Astrocyte (in vitro differentiated cells and primary cell): Measurements from ENCODE around the gene STPG3. TPM values are rescaled to one million over a fixed set of nuclear protein-coding genes. Genes with fewer than 3 reads are reported as not detected.

Experiments
- DNase-seq: peaks from one replicate; pipeline ENCODE4 v3.0.0-alpha.2; 2010; ENCODE audit warnings: low read depth
- FAIRE-seq: peaks from 2 replicates; lab custom pipeline; 2011; peaks lifted over from hg19 to GRCh38; lab: Jason Lieb, UNC
- H2AFZ ChIP-seq: 2 replicates; pipeline ENCODE4 v1.6.0; 2012; ENCODE audit warnings: low read depth, low read length, inconsistent platforms
- H3K27ac ChIP-seq: 2 replicates; pipeline ENCODE4 v1.5.1; 2011; ENCODE audit warnings: low read depth, low read length, inconsistent platforms
- H3K27me3 ChIP-seq: 2 replicates; pipeline ENCODE4 v1.6.0; 2011; ENCODE audit warnings: low read length, inconsistent platforms; ENCODE audit not compliant: insufficient read depth
- H3K36me3 ChIP-seq: 2 replicates; pipeline ENCODE4 v1.5.1; 2011; ENCODE audit warnings: low read length, inconsistent platforms; ENCODE audit not compliant: insufficient read depth
- H3K4me1 ChIP-seq: 2 replicates; pipeline ENCODE4 v1.5.1; 2011; ENCODE audit warnings: low read length, inconsistent platforms; ENCODE audit not compliant: insufficient read depth
- H3K4me2 ChIP-seq: 2 replicates; pipeline ENCODE4 v1.6.0; 2012; ENCODE audit warnings: low read length, inconsistent platforms
- H3K4me3 ChIP-seq: 2 replicates; pipeline ENCODE4 v1.5.1; 2011; ENCODE audit warnings: low read depth, mild to moderate bottlenecking, low read length, inconsistent platforms; ENCODE audit not compliant: insufficient read depth
- H3K79me2 ChIP-seq: 2 replicates; pipeline ENCODE4 v1.6.0; 2012; ENCODE audit warnings: mild to moderate bottlenecking, low read length, inconsistent platforms; ENCODE audit not compliant: insufficient read depth
- H3K9ac ChIP-seq: 2 replicates; pipeline ENCODE4 v1.6.0; 2012; ENCODE audit warnings: mild to moderate bottlenecking, low read length, inconsistent platforms
- H3K9me3 ChIP-seq: 2 replicates; pipeline ENCODE4 v1.5.1; 2012; ENCODE audit warnings: low read depth, mild to moderate bottlenecking, low read length, inconsistent platforms; ENCODE audit not compliant: insufficient read depth
- H4K20me1 ChIP-seq: 2 replicates; pipeline ENCODE4 v1.6.0; 2012; ENCODE audit warnings: low read length, inconsistent platforms; ENCODE audit not compliant: insufficient read depth
- H3K27ac Mint-ChIP-seq: one replicate; pipeline ENCODE4 v1.8.0; 2021; ENCODE audit warnings: mild to moderate bottlenecking, mixed read lengths; ENCODE audit not compliant: unreplicated experiment
- H3K27me3 Mint-ChIP-seq: one replicate; pipeline ENCODE4 v1.8.0; 2021; ENCODE audit warnings: low read depth, mixed read lengths; ENCODE audit not compliant: unreplicated experiment
- H3K36me3 Mint-ChIP-seq: one replicate; pipeline ENCODE4 v1.8.0; 2021; ENCODE audit warnings: low read depth, mixed read lengths; ENCODE audit not compliant: unreplicated experiment
- H3K4me1 Mint-ChIP-seq: one replicate; pipeline ENCODE4 v1.8.0; 2021; ENCODE audit warnings: low read depth, mixed read lengths; ENCODE audit not compliant: unreplicated experiment
- H3K4me3 Mint-ChIP-seq: one replicate; pipeline ENCODE4 v1.8.0; 2021; ENCODE audit warnings: mild to moderate bottlenecking, moderate library complexity, mixed read lengths; ENCODE audit not compliant: unreplicated experiment
- H3K9me3 Mint-ChIP-seq: one replicate; pipeline ENCODE4 v1.8.0; 2021; ENCODE audit warnings: mild to moderate bottlenecking, mixed read lengths; ENCODE audit not compliant: unreplicated experiment
- CTCF ChIP-seq: IDR thresholded peaks from 2 replicates; pipeline ENCODE4 v1.5.1; 2011; ENCODE audit warnings: low read depth, mild to moderate bottlenecking, inconsistent platforms, low read length, moderate library complexity; ENCODE audit not compliant: insufficient read depth
- EZH2 ChIP-seq: IDR thresholded peaks from 2 replicates; pipeline ENCODE4 v1.6.1; 2012; ENCODE audit warnings: mild to moderate bottlenecking, low read length, inconsistent platforms; ENCODE audit not compliant: insufficient read depth
- total RNA-seq: library from RNA; stranded (reverse); gene quantifications from 2 replicates; pipeline ENCODE4 v1.2.1, GENCODE V29; 2021

STPG3 gene
- total RNA-seq, 1 donor from 2014 or later = not detected

GRCh38 chr9:137219757-137220316 lies 31.2 kb upstream of the STPG3 start:
- TF ChIP-seq CTCF = no peak
- no peak for TF ChIP-seq EZH2
- H3K27me3 ChIP-seq = no peaks in the 10 kb centered on the region
- no peak overlapping the region for H3K4me3 Mint-ChIP-seq
- H3K27ac ChIP-seq = no peak overlapping the region
- H3K36me3 ChIP-seq = no peaks in the 10 kb centered on the region
- no peaks in the 10 kb centered on the region for H3K27me3 Mint-ChIP-seq
- no peak overlapping the region for H3K4me2 ChIP-seq
- no peaks in the 10 kb centered on the region for H3K9me3 ChIP-seq
- H2AFZ ChIP-seq = no peak overlapping the region
- H3K4me3 ChIP-seq = no peak overlapping the region
- DNase-seq = no peak
- peaks cover 20% of the 10 kb centered on the region for H3K4me1 ChIP-seq
- H3K36me3 Mint-ChIP-seq = no peaks in the 10 kb centered on the region
- H3K4me1 Mint-ChIP-seq = peaks cover 6% of the 10 kb centered on the region
- no peak overlapping the region for H3K9ac ChIP-seq
- no peaks in the 10 kb centered on the region for H3K79me2 ChIP-seq
- no peaks in the 10 kb centered on the region for H3K9me3 Mint-ChIP-seq
- no peak overlapping the region for H3K27ac Mint-ChIP-seq
- FAIRE-seq = no peak
- peaks cover 8% of the 10 kb centered on the region for H4K20me1 ChIP-seq

DNA sequence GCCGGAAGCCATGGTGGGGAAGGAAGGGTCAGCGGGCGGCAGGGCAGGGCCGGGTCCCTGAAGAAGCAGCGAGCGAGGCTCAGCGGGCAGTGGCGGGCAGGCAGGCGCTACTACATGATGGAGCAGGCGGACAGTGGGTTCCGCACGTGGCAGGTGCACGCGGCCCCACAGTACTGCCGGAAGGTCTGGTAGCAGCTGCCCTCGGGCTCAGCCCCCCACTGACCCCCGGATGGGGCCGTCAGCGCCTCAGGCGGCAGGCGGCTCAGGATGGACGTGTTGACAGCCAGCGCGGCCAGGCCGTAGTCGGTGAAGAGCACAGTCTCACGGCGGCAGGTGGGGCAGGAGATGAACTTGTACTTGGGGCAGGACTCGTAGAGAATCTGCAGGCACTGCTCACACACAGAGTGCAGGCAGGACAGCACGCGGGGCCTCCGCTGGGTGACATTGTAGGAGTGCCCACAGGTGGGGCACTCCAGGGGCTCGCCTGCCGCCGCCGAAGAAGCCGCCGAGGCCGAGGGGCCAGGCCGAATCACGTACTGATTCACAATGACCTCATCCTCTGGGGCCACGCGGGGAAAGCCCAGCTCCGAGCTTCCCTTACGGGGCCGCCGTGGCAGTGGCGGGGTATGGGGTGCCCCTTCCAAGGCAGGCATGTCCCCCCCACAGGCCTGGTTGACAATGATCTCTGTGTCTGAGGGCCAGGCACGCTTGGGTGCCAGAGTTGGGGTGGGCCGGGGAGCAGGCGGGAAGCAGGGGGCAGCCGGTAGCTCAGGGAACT lies 30.6 kb upstream of the STPG3 start:
- Histone ChIP-seq H4K20me1 (peaks cover 8% of the 10 kb centered on the region), H3K36me3 (no peaks in the 10 kb centered on the region), H3K4me1 (peaks cover 20% of the 10 kb centered on the region), H2AFZ (no peak overlapping the region), H3K4me2 (no peak overlapping the region), H3K27ac (no peak overlapping the region), H3K9me3 (no peaks in the 10 kb centered on the region), H3K9ac (no peak overlapping the region), H3K79me2 (no peaks in the 10 kb centered on the region), H3K27me3 (no peaks in the 10 kb centered on the region), H3K4me3 (no peak overlapping the region)
- DNase-seq (no peak), FAIRE-seq (no peak)
- Mint-ChIP-seq H3K27me3 (no peaks in the 10 kb centered on the region), H3K36me3 (no peaks in the 10 kb centered on the region), H3K4me3 (peak overlapping the region; percentile 64), H3K27ac (no peak overlapping the region), H3K4me1 (peaks cover 6% of the 10 kb centered on the region), H3K9me3 (no peaks in the 10 kb centered on the region)
- TF ChIP-seq EZH2 = no peak
- no peak for TF ChIP-seq CTCF

DNA sequence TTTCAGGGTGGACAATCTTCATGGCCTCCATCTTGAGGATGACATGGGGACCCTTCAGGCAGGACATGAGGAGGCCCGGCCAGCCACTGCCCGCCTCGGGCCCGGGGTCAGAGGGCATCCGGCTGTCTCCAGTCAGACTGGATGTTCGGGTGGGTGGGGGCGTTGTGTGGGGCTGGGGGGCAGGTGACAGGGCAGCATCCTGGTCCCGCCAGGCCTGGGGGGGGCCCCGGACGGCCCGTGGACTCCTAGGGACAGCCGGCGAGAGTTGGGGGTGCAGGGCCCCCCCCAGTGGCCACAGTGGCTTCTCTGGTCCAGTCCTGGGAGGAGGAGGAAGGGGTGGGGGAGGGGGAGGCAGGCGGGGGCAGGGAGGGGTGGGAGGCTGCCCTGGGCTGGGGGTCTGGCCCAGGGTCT lies 30.0 kb upstream of the STPG3 start:
- Histone ChIP-seq H3K4me3 (no peak overlapping the region), H2AFZ (no peak overlapping the region), H3K36me3 (no peaks in the 10 kb centered on the region), H3K4me1 (peaks cover 20% of the 10 kb centered on the region), H3K27ac (no peak overlapping the region), H3K4me2 (no peak overlapping the region), H3K9me3 (no peaks in the 10 kb centered on the region), H3K27me3 (no peaks in the 10 kb centered on the region), H3K79me2 (no peaks in the 10 kb centered on the region), H3K9ac (no peak overlapping the region), H4K20me1 (peaks cover 8% of the 10 kb centered on the region)
- Mint-ChIP-seq H3K4me1 (peaks cover 6% of the 10 kb centered on the region), H3K36me3 (no peaks in the 10 kb centered on the region), H3K9me3 (no peaks in the 10 kb centered on the region), H3K27ac (no peak overlapping the region), H3K27me3 (no peaks in the 10 kb centered on the region), H3K4me3 (peak overlapping the region; percentile 64)
- no peak for FAIRE-seq
- DNase-seq = no peak
- no peak for TF ChIP-seq EZH2
- no peak for TF ChIP-seq CTCF
